NK-92 (cell line): Measurements from ENCODE around the gene MRPS5.
"Not testable (repeated sequence)": the region's sequence is repeated elsewhere in the genome, so short reads cannot be mapped to it uniquely, and the experiment has no call there.

Source experiments
- DNase-seq: peaks from one replicate; lab custom pipeline; 2025; ENCODE audit not compliant: unreplicated experiment; lab: John Stamatoyannopoulos, UW

The MRPS5 gene

DNA sequence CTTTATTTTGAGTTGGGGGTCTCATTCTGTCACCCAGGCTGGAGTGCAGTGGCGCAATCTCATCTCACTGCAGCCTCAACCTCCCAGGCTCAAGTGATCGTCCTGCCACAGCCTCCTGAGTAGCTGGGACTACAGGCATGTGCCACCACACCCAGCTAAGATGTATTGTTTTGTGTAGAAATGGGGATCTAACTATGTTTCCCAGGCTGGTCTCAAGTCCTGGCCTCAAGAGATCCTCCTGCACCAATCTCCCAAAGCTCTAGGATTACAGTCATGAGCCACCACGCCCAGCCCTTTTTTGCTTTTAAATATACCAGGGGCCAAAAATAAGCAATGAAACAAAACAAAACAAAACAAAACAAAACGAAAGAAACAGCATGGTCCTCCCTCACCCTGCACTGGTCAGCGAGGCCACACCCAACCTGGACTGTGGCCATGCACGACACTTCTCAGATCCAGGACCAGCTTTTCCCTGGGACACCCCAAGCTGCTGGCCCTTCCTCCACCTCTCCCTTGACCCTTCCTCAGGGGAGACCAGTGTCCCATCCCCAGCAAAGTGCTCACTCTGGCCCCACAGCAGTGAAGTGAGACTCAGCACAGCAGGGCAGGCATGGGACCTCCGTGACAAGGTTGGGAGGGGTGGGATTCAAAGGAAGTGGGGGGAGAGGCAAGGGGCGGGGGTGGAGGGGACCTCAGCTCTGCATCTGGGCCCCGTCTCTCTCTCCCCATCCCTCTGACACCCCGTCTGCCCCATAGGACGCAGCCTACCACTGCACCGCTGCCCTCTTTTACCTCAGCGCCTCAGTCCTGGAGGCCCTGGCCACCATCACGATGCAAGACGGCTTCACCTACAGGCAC, 72.6 kb downstream of the MRPS5 start:
- DNase-seq = no peak

DNA sequence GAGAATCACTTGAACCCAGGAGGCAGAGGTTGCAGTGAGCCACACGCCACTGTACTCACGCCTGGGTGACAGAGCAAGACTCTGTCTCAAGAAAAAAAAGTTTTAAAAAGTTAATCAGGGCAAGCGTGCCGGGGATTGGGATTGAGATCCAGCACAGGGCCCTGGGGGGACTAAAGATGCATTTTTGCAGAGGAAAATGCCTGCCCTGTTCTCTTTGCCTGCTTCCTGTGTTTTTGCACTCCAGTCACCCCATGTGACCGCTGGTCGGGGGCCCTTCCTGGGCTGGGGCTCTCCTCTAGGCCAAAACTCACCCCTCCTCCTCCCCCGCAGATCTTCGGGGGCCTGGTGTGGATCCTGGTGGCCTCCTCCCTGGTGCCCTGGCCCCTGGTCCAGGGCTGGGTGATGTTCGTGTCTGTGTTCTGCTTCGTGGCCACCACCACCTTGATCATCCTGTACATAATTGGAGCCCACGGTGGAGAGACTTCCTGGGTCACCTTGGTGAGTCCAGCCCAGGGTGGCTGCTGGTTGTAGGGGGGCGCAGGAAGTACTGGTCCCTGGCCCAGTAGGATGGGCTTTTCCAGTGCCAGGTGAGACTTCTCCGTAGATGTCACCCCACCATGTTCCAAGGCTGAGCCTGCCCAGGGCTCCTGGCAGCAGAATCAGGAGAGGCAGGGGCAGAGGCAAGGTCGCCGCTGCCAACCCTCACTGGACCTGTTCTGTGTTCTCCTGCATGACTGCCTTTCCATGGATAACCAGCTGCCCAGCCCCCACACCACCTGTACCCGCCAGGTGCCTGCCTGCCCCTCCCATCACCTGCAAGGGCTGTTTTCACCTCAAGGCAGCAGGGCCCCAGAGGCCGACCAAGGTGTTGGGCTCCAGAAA, 73.7 kb downstream of the MRPS5 start:
- DNase-seq = no peak

DNA sequence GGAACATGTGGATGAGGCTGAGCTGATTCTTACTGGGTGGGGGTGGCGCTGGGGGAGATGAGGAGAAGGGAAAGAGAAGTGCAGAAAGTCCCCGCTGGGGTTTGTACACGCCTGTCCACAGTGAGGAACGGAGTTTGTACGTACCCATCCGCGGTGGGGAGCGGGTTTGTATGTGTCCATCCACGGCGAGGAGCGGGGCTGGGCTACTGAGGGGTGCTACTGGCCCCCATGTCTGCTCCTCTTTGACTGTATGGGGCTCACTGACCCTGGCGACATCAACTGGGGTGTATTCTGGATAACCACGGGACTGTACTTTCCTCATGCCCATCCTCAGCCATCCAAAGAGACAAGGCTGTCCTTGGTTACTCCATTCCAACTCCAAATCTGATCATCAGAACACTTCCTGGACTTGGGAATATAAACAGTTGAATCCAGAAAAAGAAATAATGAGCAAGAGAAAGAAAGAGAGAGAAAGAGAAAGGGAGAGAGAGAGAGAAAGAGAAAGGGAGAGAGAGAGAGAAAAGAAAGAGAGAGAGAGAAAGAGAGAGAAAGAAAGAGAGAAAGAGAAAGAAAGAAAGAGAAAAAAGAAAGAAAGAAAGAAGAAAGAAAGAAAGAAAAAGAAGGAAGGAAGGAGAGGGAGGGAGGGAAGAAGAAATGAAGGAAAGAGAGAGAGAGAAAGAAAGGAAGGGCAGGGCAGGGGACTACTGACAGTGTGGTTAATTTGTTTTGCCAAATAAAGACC, 75.1 kb downstream of the MRPS5 start:
- no peak for DNase-seq

DNA sequence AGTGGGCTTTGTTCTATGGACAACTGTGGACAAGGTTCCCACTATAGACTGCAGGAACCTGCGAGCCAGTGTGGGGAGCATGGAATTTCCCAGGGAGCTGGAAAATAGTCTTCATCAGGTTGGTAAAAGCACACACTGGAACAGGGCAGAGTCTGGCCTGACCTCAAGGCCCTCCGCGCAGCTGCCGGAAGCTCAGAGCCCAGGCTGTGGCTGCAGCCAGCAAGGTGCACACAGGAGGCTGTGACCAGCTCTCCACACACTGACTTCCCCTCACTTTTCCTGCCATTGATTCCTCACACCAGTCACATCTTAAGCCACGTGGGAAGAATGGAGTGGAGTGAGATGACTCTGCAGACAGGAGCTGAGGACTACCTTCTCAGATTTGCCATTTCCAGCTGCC, 77.0 kb downstream of the MRPS5 start:
- no peak for DNase-seq

DNA sequence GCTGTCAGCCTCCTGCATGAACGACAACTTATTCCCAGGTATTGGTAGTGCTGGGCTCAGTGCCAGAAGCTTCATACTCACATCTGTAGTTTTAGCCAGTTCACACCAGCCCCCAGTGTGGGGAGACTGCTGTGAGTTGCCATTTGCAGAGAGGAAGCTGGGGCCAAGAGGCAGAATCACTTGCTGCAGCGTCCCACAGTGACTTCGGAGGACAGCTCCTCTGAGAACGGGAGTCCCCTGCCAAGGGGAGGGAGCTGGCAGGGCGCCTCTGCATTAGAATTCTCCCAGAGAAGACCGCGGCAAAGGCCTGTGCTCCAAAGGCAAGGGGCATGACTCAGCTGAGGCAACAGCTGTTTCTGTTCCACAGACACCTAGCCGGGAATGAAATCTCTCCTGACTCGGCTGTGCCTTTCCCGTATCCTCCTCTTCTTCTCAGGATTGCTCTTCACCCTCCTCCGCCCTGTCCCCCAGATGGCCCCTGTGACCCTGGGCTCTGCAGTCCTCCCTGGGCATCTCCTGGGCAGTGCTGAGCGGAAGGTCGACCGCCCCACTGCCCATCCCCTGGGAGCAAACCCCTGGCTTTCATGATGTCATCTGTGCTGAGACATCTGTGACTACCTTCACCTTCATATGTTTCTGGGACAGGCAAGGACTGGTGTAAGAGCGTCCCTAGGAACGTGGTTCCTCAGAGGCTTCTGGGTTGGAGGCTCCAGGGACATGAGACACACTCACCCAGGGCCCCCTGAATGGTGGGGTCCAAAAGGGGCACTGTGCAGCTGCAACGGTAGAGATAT, 78.1 kb downstream of the MRPS5 start:
- no peak for DNase-seq

DNA sequence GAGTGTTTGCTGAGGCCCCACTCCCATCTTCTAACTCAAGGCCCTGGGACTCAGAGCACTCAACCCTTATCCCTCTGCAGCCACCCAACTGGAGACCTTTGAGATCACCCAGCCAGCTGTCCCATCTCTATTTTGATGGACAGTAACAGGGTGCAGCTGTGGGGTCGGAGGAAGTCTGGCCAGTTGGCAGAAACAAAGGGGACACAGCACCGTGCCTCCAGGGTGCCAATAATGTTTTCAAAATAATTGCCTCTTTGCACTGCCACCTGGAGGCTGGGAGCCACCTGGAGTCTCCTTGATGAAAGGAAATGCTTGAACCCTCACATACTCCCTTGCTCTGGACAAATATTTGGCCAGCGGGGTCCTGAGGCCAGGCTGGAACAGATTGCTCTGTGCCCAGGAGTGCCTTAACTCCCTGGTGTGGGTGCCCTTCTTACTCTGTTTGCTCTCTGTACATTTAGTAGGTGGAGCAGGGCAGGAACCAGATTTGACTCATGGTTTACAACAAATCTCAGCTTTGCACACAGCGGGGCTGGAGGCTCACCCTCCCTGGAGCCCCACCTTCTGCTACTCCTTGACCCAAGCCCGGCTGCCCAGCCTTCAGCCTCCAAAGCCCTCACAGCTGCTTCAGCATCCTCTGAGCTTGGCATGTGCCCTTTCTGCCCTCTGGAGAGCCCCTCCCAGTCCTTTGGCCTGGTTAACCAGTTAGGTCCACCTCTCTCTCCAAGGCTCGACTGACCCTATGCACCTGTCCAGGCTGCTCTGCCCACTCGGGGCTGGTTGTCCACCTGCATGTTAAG, 78.9 kb downstream of the MRPS5 start:
- DNase-seq = no peak

DNA sequence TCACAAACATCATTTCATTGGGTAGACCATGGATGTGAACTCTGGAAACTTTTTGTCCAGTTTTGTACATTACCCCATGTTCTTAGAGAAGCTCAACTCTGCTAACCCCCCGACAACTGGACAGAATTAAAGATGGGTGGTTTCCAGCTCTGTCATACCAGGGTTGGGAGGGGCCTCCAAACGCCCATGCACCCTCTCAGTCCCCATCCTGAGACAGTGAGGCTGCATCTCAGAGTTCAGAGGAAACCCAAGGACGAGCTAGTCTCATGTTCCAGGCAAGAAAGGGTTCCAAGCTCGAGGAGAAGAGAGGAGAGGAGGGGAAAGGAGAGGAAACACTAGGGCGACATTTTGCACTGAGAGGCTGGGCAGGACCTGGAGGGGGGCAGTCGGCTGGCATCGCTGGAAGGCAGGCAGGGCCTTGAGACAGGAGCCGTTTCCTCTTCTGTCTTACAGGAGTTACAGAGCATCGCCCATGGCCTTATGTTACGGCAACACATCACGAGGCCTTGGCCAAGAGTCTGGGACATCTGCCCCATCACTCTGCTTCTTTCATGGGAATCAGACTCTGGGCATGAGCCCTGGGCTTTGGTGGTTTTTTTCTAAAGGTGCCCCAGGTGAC, 79.7 kb downstream of the MRPS5 start:
- no peak for DNase-seq

DNA sequence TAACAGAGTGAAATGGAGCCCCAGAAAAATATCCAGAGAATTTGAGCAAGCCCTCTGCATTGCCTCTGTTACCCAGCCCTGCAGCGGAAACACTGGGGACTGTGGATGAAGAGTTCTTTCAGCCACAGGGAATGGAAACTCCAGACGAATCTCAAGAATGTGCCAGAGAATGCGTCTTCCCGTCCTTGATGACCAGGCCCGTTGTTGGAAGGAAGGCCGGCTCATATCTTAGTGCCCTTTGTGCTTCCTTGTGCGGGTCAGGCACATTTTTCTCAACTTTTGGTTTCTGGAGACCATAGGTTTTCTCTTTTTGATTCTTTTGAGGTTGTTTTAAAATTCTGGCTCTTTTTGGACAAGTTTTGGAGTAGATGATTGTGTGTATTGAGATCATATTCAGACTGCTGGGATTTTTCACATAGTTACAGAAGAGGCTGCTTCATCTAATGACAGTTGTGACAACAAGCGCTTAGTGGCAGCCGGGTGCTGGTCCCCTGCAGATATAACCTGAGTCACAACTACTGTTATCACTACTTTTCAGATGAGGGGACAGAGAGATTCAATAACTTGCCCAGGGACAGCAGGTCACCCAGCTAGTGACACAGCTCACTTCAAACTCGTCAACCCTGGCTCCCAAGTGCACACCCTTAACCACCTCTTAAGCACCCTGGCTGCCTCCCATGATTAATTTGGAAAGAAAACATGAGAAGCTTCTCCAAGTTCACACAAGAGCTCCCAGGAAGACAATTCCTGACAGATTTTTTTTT, 80.4 kb downstream of the MRPS5 start:
- no peak for DNase-seq

DNA sequence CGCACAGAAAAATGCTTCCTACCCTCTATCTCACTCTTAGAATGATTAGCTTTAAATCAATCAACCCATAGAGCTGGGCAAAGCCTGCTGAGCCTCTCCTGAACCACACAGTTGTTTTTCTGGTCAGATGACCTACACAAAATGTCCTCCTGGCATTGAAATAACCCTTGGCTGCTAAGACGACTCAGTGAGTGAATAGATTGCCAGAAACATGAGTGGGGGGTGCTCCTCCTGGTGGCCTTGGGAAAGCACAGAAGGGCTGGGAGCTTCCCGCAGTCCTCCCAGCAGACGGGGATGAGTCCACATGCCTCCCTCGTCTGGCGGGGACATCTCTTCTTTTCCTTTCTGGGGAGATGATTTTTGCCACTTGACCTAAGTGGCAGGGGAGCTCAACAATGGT, 81.2 kb downstream of the MRPS5 start:
- DNase-seq = no peak

DNA sequence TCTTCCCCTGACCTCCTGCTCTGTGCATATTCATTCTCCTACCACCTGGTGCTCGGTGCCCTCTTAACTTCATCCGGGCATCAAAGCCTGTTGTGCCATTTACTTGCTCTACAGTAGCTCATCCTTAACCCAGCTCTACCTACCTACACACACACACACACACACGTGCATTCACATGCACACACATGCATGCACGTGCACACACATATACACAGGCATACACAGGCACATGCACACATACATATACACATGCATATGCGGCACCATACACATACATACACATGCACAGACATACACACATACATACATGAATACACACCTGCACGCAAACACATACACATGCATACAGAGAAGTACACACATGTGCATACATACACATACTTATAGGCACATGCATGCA, 81.6 kb downstream of the MRPS5 start:
- DNase-seq = no peak

DNA sequence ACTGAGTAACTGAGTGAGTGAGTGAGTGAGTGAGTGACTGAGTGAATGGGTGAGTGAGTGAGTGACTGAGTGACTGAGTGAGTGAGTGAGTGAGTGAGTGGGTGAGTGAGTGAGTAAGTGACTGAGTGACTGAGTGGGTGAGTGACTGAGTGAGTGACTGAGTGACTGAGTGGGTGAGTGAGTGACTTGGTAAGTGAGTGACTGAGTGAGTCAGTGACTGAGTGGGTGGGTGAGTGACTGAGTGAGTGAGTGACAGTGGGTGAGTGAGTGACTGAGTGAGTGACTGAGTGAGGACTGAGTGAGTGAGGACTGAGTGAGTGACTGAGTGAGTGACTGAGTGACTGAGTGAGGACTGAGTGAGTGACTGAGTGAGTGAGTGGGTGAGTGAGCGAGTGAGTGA, 82.2 kb downstream of the MRPS5 start:
- no peak for DNase-seq

DNA sequence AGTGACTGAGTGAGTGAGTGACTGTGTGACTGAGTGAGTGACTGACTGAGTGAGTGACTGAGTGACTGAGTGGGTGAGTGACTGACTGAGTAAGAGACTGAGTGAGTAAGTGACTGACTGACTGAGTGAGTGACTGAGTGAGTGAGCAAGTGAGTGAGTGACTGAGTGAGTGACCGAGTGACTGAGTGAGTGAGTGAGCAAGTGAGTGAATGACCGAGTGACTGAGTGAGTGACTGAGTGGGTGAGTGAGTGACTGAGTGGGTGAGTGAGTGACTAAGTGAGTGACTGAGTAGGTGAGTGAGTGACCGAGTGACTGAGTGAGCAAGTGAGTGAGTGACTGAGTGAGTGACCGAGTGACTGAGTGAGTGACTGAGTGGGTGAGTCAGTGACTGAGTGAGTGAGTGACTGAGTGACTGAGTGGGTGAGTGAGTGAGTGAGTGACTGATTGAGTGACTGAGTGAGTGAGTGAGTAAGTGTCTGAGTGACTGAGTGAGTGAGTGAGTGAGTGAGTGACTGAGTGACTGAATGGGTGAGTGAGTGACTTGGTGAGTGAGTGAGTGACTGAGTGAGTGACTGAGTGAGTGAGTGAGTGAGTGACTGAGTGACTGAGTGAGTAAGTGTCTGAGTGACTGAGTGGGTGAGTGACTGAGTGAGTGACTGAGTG, 82.8 kb downstream of the MRPS5 start:
- no peak for DNase-seq

DNA sequence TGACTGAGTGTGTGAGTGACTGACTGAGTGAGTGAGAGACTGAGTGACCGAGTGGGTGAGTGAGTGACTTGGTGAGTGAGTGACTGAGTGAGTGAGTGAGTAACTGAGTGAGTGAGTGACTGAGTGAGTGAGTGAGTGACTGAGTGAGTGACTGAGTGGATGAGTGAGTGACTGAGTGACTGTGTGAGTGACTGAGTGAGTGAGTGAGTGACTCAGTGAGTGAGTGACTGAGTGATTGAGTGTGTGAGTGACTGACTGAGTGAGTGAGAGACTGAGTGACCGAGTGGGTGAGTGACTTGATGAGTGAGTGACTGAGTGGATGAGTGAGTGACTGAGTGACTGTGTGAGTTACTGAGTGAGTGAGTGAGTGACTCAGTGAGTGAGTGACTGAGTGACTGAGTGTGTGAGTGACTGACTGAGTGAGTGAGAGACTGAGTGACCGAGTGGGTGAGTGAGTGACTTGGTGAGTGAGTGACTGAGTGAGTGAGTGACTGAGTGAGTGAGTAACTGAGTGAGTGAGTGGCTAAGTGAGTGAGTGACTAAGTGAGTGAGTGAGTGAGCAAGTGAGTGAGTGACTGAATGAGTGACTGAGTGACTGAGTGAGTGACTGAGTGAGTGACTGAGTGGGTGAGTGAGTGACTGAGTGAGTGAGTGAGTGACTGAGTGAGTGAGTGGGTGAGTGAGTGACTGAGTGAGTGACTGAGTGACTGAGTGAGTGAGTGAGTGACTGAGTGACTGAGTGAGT, 83.6 kb downstream of the MRPS5 start:
- DNase-seq = not testable (repeated sequence)

DNA sequence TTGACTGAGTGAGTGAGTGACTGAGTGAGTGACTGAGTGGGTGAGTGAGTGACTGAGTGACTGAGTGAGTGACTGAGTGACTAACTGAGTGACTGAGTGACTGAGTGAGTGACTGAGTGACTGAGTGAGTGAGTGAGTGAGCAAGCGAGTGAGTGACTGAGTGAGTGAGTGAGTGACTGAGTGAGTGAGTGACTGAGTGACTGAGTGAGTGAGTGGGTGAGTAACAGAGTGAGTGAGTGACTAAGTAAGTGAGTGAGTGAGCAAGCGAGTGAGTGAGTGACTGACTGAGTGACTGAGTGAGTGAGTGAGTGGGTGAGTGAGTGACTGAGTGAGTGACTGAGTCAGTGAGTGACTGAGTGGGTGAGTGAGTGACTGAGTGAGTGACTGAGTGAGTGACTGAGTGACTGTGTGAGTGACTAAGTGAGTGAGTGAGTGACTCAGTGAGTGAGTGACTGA, 84.2 kb downstream of the MRPS5 start:
- no peak for DNase-seq

DNA sequence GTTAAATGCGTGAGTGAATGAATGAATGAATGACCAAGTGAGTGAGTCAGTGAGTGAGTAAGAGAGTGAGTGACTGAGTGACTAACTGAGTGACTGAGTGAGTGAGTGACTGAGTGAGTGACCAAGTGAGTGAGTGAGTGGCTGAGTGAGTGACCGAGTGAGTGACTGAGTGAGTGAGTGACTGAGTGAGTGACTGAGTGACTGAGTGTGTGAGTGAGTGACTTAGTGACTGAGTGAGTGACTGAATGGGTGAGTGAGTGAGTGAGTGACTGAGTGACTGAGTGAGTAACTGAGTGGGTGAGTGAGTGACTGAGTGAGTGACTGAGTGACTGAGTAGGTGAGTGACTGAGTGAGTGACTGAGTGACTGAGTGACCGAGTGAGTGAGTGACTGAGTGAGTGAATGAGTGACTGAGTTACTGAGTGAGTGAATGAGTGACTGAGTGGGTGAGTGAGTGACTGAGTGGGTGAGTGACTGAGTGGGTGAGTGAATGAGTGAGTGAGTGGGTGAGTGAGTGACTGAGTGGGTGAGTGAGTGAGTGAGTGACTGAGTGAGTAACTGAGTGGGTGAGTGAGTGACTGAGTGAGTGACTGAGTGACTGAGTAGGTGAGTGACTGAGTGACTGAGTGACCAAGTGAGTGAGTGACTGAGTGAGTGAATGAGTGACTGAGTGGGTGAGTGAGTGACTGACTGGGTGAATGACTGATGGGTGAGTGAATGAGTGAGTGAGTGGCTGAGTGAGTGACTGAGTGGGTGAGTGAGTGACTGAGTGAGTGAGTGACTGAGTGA, 84.8 kb downstream of the MRPS5 start:
- no peak for DNase-seq
